HCT116 (cell line): ENCODE results near the gene DOCK4. TPM values are rescaled to one million over a fixed set of nuclear protein-coding genes. Genes with fewer than 3 reads are reported as not detected.

Source experiments
- ATAC-seq: fragments of 200-7000 bp; cut with Tn5 transposase; 2 replicates; pipeline ENCODE4 v1.9.1; 2020; ENCODE audit warnings: mild to moderate bottlenecking, moderate library complexity
- BruUV-seq: library from RNA; stranded (reverse); fragments of 400-500 nt; replicated peaks from 2 replicates; lab custom pipeline; 2021; lab: Mats Ljungman, UMichigan
- CTCF ChIA-PET: fragments of 300-600 bp; sonication (Branson Sonifier 250); formaldehyde crosslinking; loops from one replicate; lab custom pipeline; 2021; ENCODE audit warnings: antibody characterized with exemption; lab: Charles Lee
- POLR2A ChIA-PET: fragments of 300-600, 350-600 bp; sonication (Branson Sonifier 250); formaldehyde crosslinking; loops from one replicate; lab custom pipeline; 2021; ENCODE audit warnings: antibody characterized with exemption; lab: Charles Lee
- RAD21 ChIA-PET, 2 experiments: fragments of 300-600 bp; sonication (Branson Sonifier 250); formaldehyde crosslinking; loops; one replicate each; lab custom pipeline; 2023; ENCODE audit warnings: low total read pairs in 2 of 2; ENCODE audit not compliant: uncharacterized antibody in 2 of 2, unreplicated experiment in 2 of 2, low non-redundant PET in 1 of 2; lab: Charles Lee
- DNase-seq: peaks from one replicate; pipeline ENCODE4 v3.0.0-alpha.2; 2010; ENCODE audit warnings: low read depth, low spot score
- H2AFZ ChIP-seq: fragments of 200-600 bp; shearing (Covaris generic), sonication (generic); 2 replicates; pipeline ENCODE4 v1.6.1; 2017; ENCODE audit warnings: low read depth, mixed run types, mixed read lengths, antibody characterized with exemption, low read length; ENCODE audit not compliant: poor library complexity, severe bottlenecking
- H3K27ac ChIP-seq: 2 replicates; pipeline ENCODE4 v1.5.1; 2012; ENCODE audit warnings: low read depth, low read length
- H3K27me3 ChIP-seq: fragments of 200-600 bp; sonication (generic); 2 replicates; pipeline ENCODE4 v1.6.1; 2016; ENCODE audit warnings: mixed run types, low read length, mixed read lengths; ENCODE audit not compliant: insufficient read depth
- H3K36me3 ChIP-seq, 2 experiments: fragments of 200-500 bp in 1 of 2; fragments of 200-600 bp in 1 of 2; sonication (Bioruptor generic) in 1 of 2; sonication (generic) in 1 of 2; 2 replicates each; pipeline versions ENCODE4 v1.5.1 to v1.6.1; 2014 to 2016; ENCODE audit warnings: low read length in 2 of 2, inconsistent platforms in 1 of 2, mixed read lengths in 1 of 2, mixed run types in 1 of 2; ENCODE audit not compliant: insufficient read depth in 2 of 2, control insufficient read depth in 1 of 2
- H3K4me1 ChIP-seq, 2 experiments: fragments of 200-600 bp in 1 of 2; sonication (generic) in 1 of 2; 2 replicates each; pipeline versions ENCODE4 v1.5.1 to v1.6.1; 2012 to 2017; ENCODE audit warnings: low read length in 2 of 2, inconsistent platforms in 1 of 2, mild to moderate bottlenecking in 1 of 2, mixed read lengths in 1 of 2, mixed run types in 1 of 2, moderate library complexity in 1 of 2; ENCODE audit not compliant: insufficient read depth in 2 of 2, control insufficient read depth in 1 of 2
- H3K4me2 ChIP-seq: fragments of 200-600 bp; sonication (generic); 2 replicates; pipeline ENCODE4 v1.6.1; 2017; ENCODE audit warnings: mixed run types, low read length, mixed read lengths
- H3K4me3 ChIP-seq, 2 experiments: fragments of 200-600 bp in 1 of 2; sonication (generic) in 1 of 2; replicated peaks in 1 of 2; 2 replicates each; pipeline ENCODE4 v1.5.1; 2011 to 2016; ENCODE audit warnings: low read length in 2 of 2, control low read depth in 1 of 2, low read depth in 1 of 2, mild to moderate bottlenecking in 1 of 2, mixed read lengths in 1 of 2, mixed run types in 1 of 2
- H3K79me2 ChIP-seq: fragments of 200-600 bp; sonication (generic); 2 replicates; pipeline ENCODE4 v1.6.1; 2017; ENCODE audit warnings: mild to moderate bottlenecking, mixed run types, low read length, moderate library complexity, mixed read lengths; ENCODE audit not compliant: insufficient read depth
- H3K9ac ChIP-seq: fragments of 200-600 bp; sonication (generic); 2 replicates; pipeline ENCODE4 v1.6.1; 2016; ENCODE audit warnings: low read length, mixed read lengths
- H3K9me2 ChIP-seq: fragments of 200-600 bp; sonication (generic), shearing (Covaris generic); 2 replicates; pipeline ENCODE4 v1.6.1; 2017; ENCODE audit warnings: mixed run types, mild to moderate bottlenecking, moderate library complexity; ENCODE audit not compliant: insufficient read depth
- H3K9me3 ChIP-seq, 2 experiments: fragments of 200-500 bp in 1 of 2; fragments of 200-600 bp in 1 of 2; sonication (Bioruptor generic) in 1 of 2; sonication (generic) in 1 of 2; 2 replicates each; pipeline ENCODE4 v1.6.1; 2014 to 2017; ENCODE audit warnings: low read length in 2 of 2, mixed read lengths in 2 of 2, inconsistent platforms in 1 of 2, low read depth in 1 of 2, mild to moderate bottlenecking in 1 of 2, mixed run types in 1 of 2, moderate library complexity in 1 of 2; ENCODE audit not compliant: control insufficient read depth in 1 of 2, insufficient read depth in 1 of 2
- H4K20me1 ChIP-seq: fragments of 200-600 bp; sonication (generic), shearing (Covaris generic); 2 replicates; pipeline ENCODE4 v1.6.1; 2017; ENCODE audit warnings: mixed run types, mild to moderate bottlenecking, moderate library complexity; ENCODE audit not compliant: insufficient read depth
- CEBPB ChIP-seq: IDR thresholded peaks from 2 replicates; pipeline ENCODE4 v1.6.1; 2012; ENCODE audit warnings: low read depth
- CTCF ChIP-seq, 3 experiments: fragments of 200-600 bp in 1 of 3; sonication (generic) in 1 of 3; IDR thresholded peaks in 2 of 3; conservative IDR thresholded peaks in 1 of 3; 2 replicates each; pipeline ENCODE4 v1.5.1; 2012 to 2017; ENCODE audit warnings: low read depth in 2 of 3, low read length in 2 of 3, antibody characterized with exemption in 1 of 3, borderline replicate concordance in 1 of 3, control low read depth in 1 of 3, mild to moderate bottlenecking in 1 of 3, mixed read lengths in 1 of 3, mixed run types in 1 of 3, moderate library complexity in 1 of 3; ENCODE audit not compliant: insufficient read depth in 1 of 3
- EGR1 ChIP-seq: IDR thresholded peaks from 2 replicates; pipeline ENCODE4 v1.6.1; 2012; ENCODE audit warnings: low read depth
- ELF1 ChIP-seq: IDR thresholded peaks from 2 replicates; pipeline ENCODE4 v1.6.1; 2012; ENCODE audit warnings: low read depth, borderline replicate concordance
- EZH2 ChIP-seq: fragments of 200-600 bp; sonication (generic); IDR thresholded peaks from 2 replicates; pipeline ENCODE4 v1.6.1; 2017; ENCODE audit warnings: antibody characterized with exemption, mixed run types
- JUND ChIP-seq: IDR thresholded peaks from 2 replicates; pipeline ENCODE4 v1.6.1; 2012
- POLR2A ChIP-seq: IDR thresholded peaks from 2 replicates; pipeline ENCODE4 v1.7.0; 2011; ENCODE audit warnings: borderline replicate concordance; ENCODE audit not compliant: insufficient read depth, insufficient read length; ENCODE audit errors: extremely low read depth
- POLR2AphosphoS5 ChIP-seq: IDR thresholded peaks from 2 replicates; pipeline ENCODE4 v1.6.1; 2011; ENCODE audit warnings: mild to moderate bottlenecking, low read depth, low read length, moderate library complexity
- RAD21 ChIP-seq: IDR thresholded peaks from 2 replicates; pipeline ENCODE4 v1.6.1; 2012; ENCODE audit warnings: low read depth, mild to moderate bottlenecking
- TCF7L2 ChIP-seq: IDR thresholded peaks from 2 replicates; pipeline ENCODE4 v1.7.0; 2011; ENCODE audit warnings: borderline replicate concordance, inconsistent platforms; ENCODE audit not compliant: insufficient read depth, insufficient read length; ENCODE audit errors: extremely low read depth
- ZBTB33 ChIP-seq: IDR thresholded peaks from 2 replicates; pipeline ENCODE4 v1.6.1; 2011; ENCODE audit warnings: mild to moderate bottlenecking, low read length, moderate library complexity; ENCODE audit not compliant: insufficient replicate concordance; ENCODE audit errors: extremely low read depth
- ZFX ChIP-seq: fragments of 450-650 bp; IDR thresholded peaks from 2 replicates; pipeline ENCODE4 v1.6.1; 2017
- ZNF274 ChIP-seq: fragments of 200-500 bp; sonication (Bioruptor generic); IDR thresholded peaks from 2 replicates; pipeline ENCODE4 v1.6.1; 2014; ENCODE audit warnings: mild to moderate bottlenecking, low read depth, low read length, inconsistent platforms
- intact Hi-C: fragments of 100-400 bp; cut with micrococcal nuclease; formaldehyde crosslinking; loops from 2 replicates; pipeline ENCODE4 v1.10.0; 2022
- total RNA-seq: library from RNA; stranded (reverse); gene quantifications from one replicate; pipeline ENCODE4 v1.2.1, GENCODE V29; 2021; ENCODE audit not compliant: unreplicated experiment

DOCK4 gene
- total RNA-seq, 1 experiment from 2014 or later, result 2.2 TPM

GRCh38 chr7:111987886-111988285 is 218.3 kb downstream of the DOCK4 start:
- Histone ChIP-seq H3K27me3 (no peaks in the 10 kb centered on the region), H3K4me3 (no peak overlapping the region), H3K9me2 (no peaks in the 10 kb centered on the region), H3K36me3 (no peaks in the 10 kb centered on the region), H3K27ac (no peak overlapping the region)
- ChIA-PET CTCF (no interaction called here), RAD21 (no interaction called here)
- no peak for TF ChIP-seq ELF1
- no peak for TF ChIP-seq JUND
- no peak for TF ChIP-seq POLR2A
- TF ChIP-seq EZH2, result no peak
- TF ChIP-seq, all 23 proteins: peak for 0
- no peak for ATAC-seq
- POLR2A ChIA-PET, result no interaction called here
- BruUV-seq, result no TSS peak
- Histone ChIP-seq H2AFZ (no peak overlapping the region), H3K4me1 (no peaks in the 10 kb centered on the region), H3K9me3 (no peaks in the 10 kb centered on the region), H3K9ac (no peak overlapping the region), H3K4me2 (no peak overlapping the region), H3K79me2 (no peaks in the 10 kb centered on the region), H4K20me1 (no peaks in the 10 kb centered on the region)
- intact Hi-C loops, result no loop called here
- DNase-seq, result no peak

GRCh38 chr7:111987115-111987826 is 218.9 kb downstream of the DOCK4 start:
- Histone ChIP-seq H3K36me3 (no peaks in the 10 kb centered on the region), H4K20me1 (no peaks in the 10 kb centered on the region), H2AFZ (no peak overlapping the region), H3K4me3 (no peak overlapping the region), H3K27ac (no peak overlapping the region), H3K9me2 (no peaks in the 10 kb centered on the region), H3K4me1 (no peaks in the 10 kb centered on the region), H3K9ac (no peak overlapping the region), H3K27me3 (no peaks in the 10 kb centered on the region), H3K9me3 (no peaks in the 10 kb centered on the region), H3K4me2 (no peak overlapping the region), H3K79me2 (no peaks in the 10 kb centered on the region)
- intact Hi-C loops, result no loop called here
- RAD21 ChIA-PET, result no interaction called here
- DNase-seq, result no peak
- TF ChIP-seq ZNF274 (no peak), EGR1 (no peak), ZBTB33 (no peak), POLR2AphosphoS5 (no peak), CTCF (IDR thresholded peaks at IDR 0.05 in 2 of 3, conservative IDR thresholded peaks at IDR 0.05 in 1 of 3; ENCODE audit: borderline replicate concordance in 1 of 3, insufficient read depth in 1 of 3, low read depth in 2 of 3, low read length in 2 of 3) (no peak), RAD21 (no peak), ZFX (no peak), CEBPB (no peak), TCF7L2 (no peak), POLR2A (no peak), JUND (no peak)
- BruUV-seq, result no TSS peak
- CTCF ChIA-PET, result no interaction called here
- POLR2A ChIA-PET, result no interaction called here
- ATAC-seq, result no peak
